ENCODE data around the gene CREBBP.

Gene CREBBP

DNA sequence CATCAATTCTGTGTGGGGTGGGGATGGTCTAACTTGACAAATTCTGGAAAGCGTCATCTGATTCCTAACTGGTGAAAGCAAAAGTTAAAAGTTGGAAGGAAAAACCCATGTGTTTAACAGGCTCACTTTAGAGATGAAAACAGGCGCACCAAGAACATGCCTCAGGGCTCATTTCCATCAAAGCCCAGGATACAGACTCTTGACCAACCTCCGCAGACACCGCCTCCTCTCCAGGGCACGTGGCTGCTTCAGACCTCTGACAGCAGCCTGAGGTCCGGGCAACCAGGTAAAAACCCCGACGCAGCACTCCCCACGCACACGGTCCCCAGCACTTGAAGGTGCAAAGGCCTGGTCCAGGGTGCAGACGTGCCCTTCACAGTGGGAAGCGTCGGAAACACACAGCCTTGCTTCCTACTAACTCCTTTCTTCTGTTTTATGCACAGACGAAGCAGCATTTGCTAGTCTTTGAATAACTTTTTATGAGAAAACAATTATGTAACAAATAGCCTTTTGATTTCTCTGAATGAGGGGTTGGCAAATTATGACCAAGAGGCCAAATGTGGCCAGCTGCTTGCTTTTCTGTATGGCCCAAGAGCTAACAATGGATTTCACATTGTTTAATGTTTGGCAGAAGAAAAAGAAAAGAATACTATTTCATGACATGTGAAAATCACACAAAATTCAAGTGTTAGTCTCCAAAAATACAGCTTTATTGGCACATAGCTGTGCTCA is 119.0 kb downstream of the CREBBP start:
- no peak for DNase-seq

DNA sequence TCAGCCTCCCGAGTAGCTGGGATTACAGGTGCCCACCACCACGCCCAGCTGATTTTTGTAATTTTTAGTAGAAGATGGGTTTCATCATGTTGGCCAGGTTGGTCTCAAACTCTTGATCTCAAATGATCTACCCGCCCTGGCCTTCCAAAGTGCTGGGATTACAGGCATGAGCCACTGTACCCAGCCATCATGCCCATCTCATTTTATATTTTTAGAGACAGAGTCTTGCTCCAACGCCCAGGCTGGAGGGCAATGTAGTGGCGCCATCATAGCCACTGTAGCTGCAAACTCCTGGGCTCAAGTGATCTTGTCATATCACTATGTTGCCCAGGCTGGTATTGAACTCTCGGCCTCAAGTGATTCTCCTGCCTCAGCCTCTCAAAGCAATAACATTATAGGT is 120.0 kb downstream of the CREBBP start:
- DNase-seq = no peak

DNA sequence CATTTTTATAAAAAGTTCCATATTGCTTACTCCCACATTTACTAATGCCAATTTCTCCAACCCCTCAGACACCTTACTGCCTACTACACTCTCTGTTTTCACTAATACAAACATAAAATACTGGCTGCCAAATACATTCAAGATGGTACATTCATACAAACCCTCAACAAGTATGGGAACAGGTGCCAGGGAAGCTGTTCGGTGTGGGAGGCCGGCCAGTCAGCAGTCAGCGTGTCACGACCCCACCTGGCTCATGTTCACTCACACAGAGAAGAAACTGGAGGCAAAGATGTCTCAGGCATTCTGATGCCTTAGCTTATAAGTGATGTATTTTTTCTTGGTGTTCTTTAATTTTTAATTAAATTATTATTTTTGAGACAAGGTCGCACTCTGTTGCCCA is 120.8 kb downstream of the CREBBP start:
- DNase-seq = no peak

DNA sequence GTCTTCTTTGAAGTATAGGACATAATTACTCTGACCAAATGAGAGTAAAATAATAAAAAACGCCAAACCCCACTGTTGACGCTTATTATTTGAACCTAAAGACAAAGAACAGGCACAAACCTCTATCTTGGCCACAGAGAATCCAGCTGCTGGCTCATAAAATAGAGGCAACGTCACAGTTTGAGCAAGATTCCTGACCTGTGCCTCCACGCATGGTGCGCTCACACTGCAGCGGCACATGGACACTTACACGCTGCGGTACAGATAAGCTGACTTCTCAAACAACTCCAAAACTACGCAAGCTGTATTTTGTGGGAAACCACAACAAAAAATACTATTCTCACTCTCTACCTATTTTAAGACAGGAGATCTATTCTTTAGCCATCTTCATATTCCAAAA is 124.4 kb downstream of the CREBBP start:
- DNase-seq = no peak

DNA sequence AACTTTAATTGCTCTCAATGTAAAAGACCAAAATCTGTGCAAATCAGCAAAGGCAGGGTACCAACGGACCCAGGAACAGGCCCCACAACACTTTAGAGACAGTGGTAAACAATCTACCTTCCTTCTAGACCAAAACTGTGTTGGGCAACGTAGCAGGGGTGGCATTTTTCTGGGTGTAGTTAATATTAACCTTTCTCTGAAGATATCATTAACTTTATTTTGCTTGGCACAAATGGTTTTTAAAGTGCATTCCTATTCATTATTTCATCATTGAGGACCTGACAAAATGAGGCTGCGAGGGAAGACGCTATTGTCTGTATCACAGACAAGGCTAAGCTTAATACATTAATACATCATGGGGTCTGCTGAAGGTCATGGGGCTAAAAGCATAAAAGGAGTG is 125.3 kb downstream of the CREBBP start:
- no peak for DNase-seq

DNA sequence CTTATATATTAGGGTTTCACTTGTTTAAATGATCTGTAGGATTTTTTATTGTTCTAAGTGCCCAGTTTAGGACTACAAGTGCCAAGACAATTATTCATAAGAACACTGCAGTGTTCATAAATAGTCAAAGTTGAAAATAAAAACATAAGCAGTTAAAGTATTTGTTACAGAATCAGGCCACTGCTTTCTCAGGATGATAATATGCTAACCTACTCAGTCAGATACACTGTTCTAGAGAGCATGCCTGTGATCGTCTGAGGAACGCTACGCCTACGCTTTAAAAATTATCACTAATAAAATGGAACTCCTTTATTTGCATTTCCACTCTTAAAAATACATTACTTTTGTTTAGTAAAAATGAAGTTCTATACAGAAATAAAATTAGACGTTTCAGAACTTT is 125.7 kb downstream of the CREBBP start:
- no peak for DNase-seq

DNA sequence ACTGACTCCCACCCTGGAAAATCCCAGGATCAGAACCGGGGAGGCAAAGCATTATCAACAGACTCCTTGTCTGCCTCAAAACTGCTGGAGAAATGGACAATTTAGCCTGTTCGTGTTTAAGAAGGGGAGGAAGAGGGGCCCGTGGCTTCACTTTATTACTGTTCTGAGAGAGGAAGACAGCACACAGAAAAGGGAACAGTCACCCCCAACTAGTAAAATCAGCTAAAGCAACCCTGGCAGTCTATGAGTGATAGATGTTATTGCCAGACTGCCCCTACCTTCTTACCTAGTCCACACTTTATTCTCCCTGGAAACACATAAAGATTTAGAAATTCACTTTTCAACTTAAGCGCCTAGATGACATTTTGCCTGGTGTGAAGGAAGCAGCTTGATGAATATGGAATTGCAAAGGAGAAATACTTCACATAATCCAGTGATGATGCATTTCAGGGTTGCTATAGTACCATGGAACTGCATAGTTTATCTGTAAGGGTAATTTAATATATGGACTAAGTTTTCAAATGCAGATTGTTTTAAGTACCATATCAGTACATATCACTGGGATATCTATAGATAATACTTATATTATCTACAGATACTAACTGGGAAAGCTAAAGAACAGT is 126.3 kb downstream of the CREBBP start:
- DNase-seq = no peak

DNA sequence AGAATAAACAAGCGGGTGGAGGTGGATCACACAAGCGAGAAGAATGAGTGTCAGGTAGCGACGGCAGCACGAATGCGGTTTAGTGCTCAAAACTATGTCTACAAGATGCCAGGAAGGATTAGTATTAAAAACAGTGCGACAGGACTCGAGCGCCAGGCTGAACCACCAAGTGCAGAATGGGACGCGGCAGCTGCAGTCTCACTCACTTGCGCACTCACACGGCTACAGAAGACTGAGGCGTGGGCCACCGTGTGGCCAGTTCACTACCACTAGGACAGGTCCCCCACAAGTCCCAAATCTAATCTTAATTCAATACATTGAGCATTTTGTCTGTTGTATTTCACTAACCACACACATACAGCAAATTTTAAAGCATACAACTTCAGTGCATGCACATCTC is 127.5 kb downstream of the CREBBP start:
- no peak for DNase-seq

DNA sequence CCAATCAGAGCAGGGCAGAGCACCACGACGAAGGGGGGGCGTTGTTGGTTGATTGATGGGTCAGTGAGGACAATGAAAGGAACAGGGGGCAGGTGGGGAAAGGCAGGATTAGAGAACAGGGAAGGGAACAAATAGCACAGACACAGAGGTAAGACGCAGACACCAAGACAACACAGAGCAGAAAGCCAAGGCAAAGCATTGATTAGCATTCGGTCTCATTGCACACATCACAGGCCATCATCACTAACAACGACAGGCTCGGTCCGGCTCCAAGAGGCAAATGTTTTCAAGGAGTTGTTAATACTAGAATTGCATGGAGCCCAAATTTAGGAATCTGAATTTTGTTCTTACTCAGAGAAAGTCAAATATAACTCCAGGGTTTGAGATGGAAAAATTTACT is 128.6 kb downstream of the CREBBP start:
- no peak for DNase-seq

DNA sequence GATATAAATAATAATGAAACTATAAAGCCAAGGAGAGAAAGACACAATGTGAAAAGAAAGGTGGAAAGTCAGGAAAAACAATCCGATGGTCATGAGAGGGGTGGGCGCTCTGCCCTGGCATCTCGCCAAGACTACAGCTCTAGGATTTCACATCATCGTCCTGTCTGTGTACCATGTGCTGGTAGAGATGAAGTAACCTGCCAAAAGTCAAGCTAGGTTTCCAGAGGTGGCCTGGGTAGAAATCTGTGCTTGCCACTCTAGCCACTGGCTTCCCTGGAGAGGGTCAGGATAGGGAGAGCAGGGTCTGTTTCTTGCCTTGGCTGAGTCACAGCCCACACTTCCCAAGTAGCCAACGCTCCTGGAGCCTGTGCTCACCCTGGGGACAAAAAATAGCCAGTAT is 132.2 kb downstream of the CREBBP start:
- no peak for DNase-seq

DNA sequence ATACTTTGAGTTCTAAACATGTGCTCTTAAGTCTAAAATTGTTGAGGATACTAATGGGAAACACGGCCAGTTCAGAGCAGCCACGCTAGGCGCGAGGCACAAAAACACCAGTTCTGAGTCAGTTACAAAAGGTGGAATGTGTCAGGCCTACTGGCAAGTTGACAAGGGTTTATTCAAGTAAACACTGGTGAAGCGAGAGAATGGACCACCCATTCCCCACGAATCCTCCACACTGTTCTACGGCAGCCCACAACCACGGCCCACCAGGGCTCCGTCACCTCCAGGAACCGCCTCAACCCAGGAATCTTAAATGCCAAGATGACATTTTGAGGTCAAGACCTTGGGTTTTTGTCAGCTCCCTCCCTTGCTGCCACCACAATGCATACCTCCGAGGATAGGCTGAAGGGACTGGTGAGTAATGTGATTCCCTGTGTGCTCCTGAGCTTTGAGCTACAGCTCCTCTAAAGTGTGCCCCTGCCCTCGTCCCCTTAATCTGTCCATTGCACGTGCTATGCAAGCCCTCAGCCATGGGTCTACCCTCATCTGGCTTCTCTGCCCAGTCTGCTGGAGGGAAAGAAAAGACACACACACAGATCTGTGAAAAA is 134.7 kb downstream of the CREBBP start:
- DNase-seq = no peak

DNA sequence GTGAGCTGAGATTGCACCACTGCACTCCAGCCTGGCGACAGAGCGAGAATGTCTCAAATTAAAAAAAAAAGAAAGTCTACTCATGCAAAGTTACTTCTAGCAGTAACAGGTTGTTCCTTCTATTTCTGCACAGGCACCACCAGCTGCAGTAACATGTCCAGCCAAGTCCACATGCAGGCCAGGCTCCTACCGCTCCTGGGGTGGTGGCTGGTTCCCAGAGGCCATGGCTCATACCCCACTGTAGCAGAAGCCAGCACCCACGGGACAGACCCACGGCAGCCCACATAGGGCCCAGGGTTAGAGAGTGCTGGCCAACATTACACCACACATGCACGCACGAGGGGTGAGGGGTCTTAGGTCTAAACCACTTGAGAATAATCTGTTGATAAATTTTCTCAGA is 136.5 kb downstream of the CREBBP start:
- no peak for DNase-seq

DNA sequence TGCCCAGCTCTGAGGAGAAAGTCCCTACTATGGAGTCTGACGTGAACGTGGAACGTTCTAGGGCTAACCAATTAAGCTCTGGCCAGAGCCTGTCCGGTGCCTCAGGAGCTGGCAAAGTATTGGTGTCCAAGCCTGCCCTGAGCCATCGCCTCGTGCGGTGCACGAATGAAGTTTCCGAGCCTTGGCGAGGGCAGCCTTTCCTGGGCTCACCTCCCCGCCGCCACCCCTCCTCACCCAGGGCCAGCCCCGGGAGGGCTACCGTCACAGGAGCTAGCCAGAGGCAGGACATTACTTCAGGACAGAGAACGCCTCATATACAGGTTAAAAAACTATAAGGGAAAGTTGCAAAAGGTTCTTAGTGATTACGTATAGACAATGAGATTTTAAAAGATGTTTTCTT is 139.6 kb downstream of the CREBBP start:
- no peak for DNase-seq

DNA sequence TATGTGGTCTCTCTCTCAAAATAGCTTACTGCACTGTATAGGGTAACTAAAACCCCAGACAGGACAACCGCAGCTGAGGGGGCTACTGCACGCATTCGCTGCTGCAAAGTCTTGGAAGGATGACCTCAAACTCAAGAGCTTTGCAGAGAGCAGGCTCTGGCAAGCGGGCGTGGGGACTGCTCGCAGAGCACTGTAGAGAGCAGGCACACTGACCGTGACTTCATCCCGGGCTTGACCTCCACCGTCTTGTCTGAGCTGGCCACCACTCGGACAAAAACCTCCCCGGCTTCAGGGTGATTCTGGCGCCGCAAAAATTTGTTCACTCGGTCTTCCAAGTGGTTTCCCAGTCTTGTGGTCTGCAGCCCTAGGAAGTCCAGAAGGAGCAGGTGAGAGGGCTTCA is 140.3 kb downstream of the CREBBP start:
- no peak for DNase-seq

DNA sequence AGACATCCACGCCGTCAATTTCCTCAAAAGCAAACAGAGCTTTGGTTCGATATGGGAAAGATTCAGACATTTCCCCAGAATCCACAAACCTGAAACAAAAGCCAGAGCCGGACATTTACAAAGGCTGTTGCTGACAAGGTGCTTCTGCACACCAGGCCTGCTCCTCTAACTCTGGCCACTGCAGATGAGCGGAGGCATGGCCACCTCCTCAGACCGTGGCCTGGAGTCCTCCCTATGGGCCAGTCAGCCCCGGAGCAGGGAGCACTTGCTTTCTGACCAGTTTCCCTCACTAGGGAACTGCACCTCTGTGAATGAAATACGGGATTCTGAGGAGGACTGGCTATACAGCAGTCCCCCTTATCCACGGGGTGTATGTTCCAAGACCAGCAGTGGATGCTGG is 140.9 kb downstream of the CREBBP start:
- DNase-seq = no peak

DNA sequence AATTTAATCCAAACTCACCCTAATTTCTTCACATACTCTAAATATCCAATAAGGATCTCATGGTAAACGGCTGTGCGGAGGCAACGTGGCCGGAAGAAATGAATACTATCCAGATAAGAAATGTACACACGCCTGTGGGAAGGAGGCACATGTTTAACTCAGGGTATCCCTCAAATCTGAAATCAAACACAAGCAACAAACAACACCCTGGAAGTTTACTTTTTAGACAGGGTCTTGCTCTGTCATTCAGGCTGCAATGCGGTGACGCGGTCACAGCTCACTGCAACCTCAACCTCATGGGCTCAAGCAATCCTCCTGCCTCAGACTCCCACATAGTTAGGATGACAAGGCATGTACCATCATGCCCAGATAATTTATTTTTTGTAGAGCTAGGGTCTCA is 142.0 kb downstream of the CREBBP start:
- DNase-seq = no peak

DNA sequence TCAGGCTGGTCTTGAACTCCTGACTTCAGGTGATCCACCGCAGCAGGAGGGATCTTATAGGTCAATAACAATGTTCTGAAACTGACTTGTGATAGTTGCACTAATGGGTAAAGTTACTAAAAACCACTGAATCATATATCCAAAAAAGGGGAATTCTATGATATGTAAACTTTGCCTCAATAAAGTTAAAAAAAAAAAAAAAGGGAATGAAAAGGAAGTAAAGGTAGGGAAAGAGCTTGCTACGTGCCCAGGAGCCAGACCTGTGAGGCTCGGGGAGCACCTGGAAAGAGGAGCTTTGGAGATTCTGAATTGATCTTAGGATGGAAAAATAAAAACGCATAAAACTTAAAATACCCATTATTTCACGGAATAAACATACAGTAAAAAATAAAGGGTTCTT is 142.4 kb downstream of the CREBBP start:
- DNase-seq = no peak

DNA sequence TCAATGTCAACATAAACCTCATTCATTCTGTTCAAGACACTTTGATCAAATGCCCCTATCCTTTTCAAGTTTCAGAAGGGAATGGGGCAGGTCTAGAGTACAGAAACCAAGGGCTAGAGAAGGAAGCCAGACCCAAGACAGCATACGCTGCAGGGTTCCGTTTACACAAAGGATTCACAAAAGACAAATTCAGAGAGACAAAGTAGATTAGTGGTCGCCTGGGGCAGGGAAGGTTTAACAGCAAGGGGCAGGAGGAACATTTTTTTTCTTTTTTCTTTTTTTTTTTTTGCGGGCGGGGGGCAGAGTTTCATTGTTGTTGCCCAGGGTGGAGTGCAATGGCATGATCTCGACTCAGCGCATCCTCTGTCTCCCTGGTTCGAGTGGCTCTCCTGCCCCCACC is 143.3 kb downstream of the CREBBP start:
- DNase-seq = no peak

DNA sequence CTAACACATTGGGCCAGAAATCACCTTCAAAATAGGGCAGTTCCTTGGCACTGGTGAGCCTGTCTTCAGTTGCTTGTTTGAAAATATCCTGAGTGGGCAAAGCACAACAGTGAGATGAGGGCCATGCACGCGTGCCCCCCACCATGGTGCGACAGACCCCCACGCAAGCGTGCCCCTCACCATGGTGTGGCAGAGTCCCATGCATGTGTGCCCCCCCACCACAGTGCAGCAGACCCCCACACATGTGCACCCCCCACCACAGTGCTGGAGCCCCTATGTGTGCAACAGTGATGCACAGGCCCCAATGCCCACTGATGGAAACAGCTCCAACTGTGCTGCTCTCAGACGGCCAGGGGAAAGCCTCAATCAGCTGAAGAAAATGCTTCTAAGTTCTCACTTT is 144.4 kb downstream of the CREBBP start:
- DNase-seq = no peak

DNA sequence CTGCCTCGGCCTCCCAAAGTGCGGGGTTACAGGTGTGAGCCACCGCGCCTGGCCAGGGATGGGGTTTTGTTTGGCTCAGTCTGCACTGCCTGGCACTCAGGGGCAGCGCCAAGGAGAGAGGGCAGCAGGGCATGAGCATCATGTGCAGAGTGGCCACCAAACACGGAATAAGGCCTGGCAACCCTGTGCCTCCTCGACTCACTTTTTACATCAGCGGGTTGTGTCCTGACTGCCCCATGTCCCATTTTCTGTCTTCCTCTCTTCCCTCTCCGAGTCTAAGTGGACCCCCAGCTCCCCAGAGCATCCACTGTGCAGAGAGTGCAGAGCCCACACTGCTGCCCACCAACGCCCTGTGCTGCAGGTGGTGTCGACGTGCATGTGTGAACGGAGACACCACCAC is 145.0 kb downstream of the CREBBP start:
- no peak for DNase-seq

DNA sequence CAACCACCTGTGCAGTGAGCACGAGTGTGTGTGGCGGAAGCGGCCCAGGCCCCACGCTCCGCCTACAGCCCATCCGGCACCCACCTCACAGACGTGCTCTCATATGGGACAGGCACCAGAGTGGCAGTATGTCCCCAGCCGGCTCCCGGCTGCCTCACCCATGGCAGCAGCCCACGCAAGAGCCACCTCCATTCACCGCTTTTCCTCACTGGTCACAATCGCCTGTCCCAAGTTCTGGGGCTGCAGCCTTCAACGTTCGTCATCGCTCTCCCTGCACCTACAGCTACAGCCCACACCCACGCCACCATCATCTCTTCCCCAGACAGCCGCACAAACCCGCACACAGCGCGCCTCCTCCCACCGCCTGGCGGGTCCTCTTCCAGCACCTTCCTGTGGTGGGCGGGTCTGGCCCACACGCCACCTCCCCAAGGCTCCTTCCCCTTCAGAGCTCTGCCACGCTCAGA is 145.7 kb downstream of the CREBBP start:
- DNase-seq = no peak

DNA sequence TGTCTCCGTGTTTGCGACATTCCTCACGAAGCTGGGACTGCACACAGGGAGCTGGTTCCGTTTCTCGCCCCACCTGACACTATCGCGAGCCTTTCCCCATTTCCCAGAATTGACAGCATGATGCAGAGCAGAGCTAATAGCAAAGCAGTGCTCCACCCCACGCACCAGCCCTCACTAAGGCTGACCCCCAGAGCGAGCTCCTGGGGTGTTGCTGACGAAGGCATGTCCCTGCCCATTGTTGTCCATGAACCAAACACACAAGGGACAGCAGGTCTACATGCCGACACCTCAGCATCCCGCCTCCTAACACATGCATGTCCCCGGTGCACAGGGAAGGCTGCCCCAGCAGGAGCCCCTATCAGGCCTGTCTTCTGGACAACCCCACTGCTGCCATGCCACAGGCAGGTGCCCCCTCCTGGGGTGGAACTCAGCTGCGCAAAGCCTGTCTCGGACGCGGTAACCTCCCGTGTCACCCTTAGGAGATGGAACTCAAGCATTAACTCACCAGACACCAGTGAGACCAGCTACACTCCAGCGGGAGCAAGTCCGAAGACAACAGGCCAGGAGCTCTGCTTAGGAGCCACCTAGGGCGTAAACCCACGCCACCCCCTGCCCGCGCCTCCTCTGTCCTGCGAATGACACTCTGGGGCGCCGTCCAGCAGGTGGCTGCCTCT is 146.3 kb downstream of the CREBBP start:
- DNase-seq = no peak

DNA sequence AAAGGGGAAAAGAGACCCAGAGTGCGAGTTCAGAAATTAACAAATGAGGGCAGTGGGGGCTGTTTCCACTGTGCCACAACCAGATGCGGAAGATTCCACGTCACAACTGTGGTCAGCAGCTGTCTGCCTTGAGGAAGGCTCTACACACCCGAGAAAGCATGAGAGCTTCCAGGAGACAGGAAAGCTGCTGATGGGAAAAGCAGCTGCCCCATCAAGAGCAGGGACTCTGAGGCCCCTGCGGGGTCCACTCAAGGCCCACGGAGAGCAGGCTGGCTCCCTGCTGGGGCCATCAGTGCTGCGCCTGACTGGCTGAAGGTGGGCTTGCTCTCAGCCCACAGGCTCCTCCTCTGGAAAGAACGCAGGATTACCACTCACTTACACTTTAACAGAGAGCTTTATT is 148.3 kb downstream of the CREBBP start:
- DNase-seq = no peak

Data from activated CD4-positive, alpha-beta T cell treated with anti-CD3 and anti-CD28 coated beads for 1 hour (primary cell).